ENCODE measurements around the gene POLD1. TPM values are rescaled to one million over a fixed set of nuclear protein-coding genes. Genes with fewer than 3 reads are reported as not detected.

Gene POLD1
- total and polyA plus RNA-seq, 2 of the 13 experiments (the other 11 are each of a cell fraction or from before 2014, with no cell fraction given), result 17.4 to 54.0 TPM

- TF ChIP-seq MLXIP (CRISPR knock-in tag; IDR thresholded peaks at IDR 0.05; ENCODE audit: borderline replicate concordance) (no peak), ATM (IDR thresholded peaks at IDR 0.05; ENCODE audit: borderline replicate concordance) (no peak), ZNF569 (CRISPR knock-in tag; IDR thresholded peaks at IDR 0.05; ENCODE audit: borderline replicate concordance) (no peak)
Observed at GRCh38 chr19:50449236-50449899, 65.2 kb downstream of the POLD1 start (continued).

DNA sequence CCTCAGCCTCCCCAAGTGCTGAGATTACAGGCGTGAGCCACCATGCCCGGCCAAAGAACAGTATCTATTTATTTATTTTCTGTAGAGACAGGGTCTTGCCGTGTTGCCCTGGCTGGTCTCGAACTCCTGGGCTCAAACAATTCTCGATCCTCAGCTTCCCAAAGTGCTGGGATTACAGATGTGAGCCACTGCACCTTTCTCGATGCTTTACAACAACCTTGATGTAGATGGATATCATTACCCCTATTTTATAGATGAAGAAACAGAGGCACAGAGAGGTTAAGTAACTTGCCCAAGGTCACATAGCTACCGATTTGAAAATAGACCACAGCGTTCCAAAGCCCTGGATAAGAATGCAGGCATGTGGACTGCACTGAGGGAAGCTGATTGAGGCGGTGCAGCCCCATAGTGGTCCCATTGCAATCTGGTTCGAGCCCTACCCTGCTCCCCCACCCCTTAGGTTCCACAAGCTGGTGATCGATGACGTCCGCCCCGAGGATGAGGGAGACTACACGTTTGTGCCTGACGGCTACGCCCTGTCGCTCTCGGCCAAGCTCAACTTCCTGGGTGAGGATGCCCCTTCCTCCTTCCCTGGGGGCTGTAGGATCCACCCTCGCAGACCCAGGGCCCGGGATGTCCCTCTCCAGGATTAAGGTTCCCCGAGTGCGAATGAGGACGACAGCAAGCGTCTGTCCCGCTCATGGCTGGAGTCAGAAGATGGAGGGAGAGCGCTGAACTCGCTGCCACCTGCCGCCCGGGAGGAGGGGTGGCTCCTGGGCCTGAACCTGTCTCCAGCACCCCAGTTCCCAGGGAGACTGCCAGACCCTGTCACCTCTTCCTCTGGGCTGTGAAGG is 66.4 kb downstream of the POLD1 start:
- H3K36me3 ChIP-seq (replicated peaks in 1 of 2; ENCODE audit: control insufficient read depth in 1 of 2, insufficient read depth in 2 of 2, low read length in 2 of 2), result no peaks in the 10 kb centered on the region
- whole genome bisulfite sequencing (ENCODE audit: low lambda C conversion rate), result 13% methylated on average over 18 of the region's 30 CpGs
- H3K27me3 ChIP-seq (ENCODE audit: control insufficient read depth in 1 of 2, insufficient read depth in 2 of 2, low read length in 2 of 2), result peaks cover 1 to 11% of the 10 kb centered on the region in 2 experiments; a peak in 2 of 5 replicates
- peak; percentile 67 for TF ChIP-seq ZNF768 (CRISPR knock-in tag; IDR thresholded peaks at IDR 0.05)
- TF ChIP-seq ZBED4 (CRISPR knock-in tag; IDR thresholded peaks at IDR 0.05; ENCODE audit: borderline replicate concordance), result no peak
- POLR2A ChIA-PET, result no interaction called here
- no peak overlapping the region for H2AFZ ChIP-seq (ENCODE audit: low read length)
- no peak overlapping the region for H3K27ac ChIP-seq (ENCODE audit: extremely low read length, insufficient read depth, low read length)
- in situ Hi-C loops (cut with HindIII; ENCODE audit: extremely low pct_ligation_motif_present, low pct_unique_long_range_greater_than_20kb) (no loop called here), intact Hi-C loops (cut with micrococcal nuclease; ENCODE audit: unreplicated experiment) (no loop called here)
- H3K9me3 ChIP-seq (ENCODE audit: low read length), result no peaks in the 10 kb centered on the region
- CTCF ChIA-PET (ENCODE audit: low intra/inter-chr PET ratio, low total read pairs), result no interaction called here
- H3K4me2 ChIP-seq (ENCODE audit: low read depth, low read length), result no peak overlapping the region
- H3K9ac ChIP-seq (ENCODE audit: insufficient read depth, low read depth, low read length), result no peak overlapping the region
- no peak for FAIRE-seq
- no TSS peak for BruUV-seq (replicated peaks)
- H3K79me2 ChIP-seq (ENCODE audit: insufficient read depth, low read length), result no peaks in the 10 kb centered on the region
- H3K4me3 ChIP-seq (replicated peaks in 1 of 3; ENCODE audit: insufficient read depth in 1 of 3, low read depth in 2 of 3, low read length in 3 of 3), result no peak overlapping the region
- ATAC-seq, result no peak
- no peaks in the 10 kb centered on the region for H4K20me1 ChIP-seq (ENCODE audit: insufficient read depth, low read length)
- DNase-seq (ENCODE audit: low spot score), result no peak
- no peaks in the 10 kb centered on the region for H3K4me1 ChIP-seq (ENCODE audit: insufficient read depth, low read length)

All from HepG2 (cell line).